ENCODE data around the gene DBT. TPM values are rescaled to one million over a fixed set of nuclear protein-coding genes. Genes with fewer than 3 reads are reported as not detected.

DBT gene
- polyA plus RNA-seq, 3 donors: 14.9 to 26.5 (median 24.9) TPM

Other genes starting within 250 kb of the DBT start
- 1 to 10 TPM; 7.9 to 9.0 (median 8.5) TPM for gene SASS6, start 116.9 kb downstream of the DBT start, polyA plus RNA-seq (ENCODE audit: insufficient read length in 3 of 3)
- 10 to 100 TPM; 24.8 to 38.7 (median 37.9) TPM for gene TRMT13, start 116.7 kb downstream of the DBT start, polyA plus RNA-seq (ENCODE audit: insufficient read length in 3 of 3)
- 1 to 10 TPM; 1.6 to 3.3 (median 3.0) TPM for gene LRRC39, start 71.6 kb downstream of the DBT start, polyA plus RNA-seq (ENCODE audit: insufficient read length in 3 of 3)
- gene RTCA, start 16.4 kb upstream of the DBT start, polyA plus RNA-seq (ENCODE audit: insufficient read length in 3 of 3): 10 to 100 TPM; 27.5 to 41.1 (median 36.5) TPM
- gene CDC14A, start 102.7 kb upstream of the DBT start, polyA plus RNA-seq (ENCODE audit: insufficient read length in 3 of 3): 10 to 100 TPM; 26.5 to 33.2 (median 29.6) TPM